ENCODE results near the gene ARL11. TPM values are rescaled to one million over a fixed set of nuclear protein-coding genes. Genes with fewer than 3 reads are reported as not detected.

The ARL11 gene
- total RNA-seq, 1 experiment from 2014 or later: 0.35 TPM

DNA sequence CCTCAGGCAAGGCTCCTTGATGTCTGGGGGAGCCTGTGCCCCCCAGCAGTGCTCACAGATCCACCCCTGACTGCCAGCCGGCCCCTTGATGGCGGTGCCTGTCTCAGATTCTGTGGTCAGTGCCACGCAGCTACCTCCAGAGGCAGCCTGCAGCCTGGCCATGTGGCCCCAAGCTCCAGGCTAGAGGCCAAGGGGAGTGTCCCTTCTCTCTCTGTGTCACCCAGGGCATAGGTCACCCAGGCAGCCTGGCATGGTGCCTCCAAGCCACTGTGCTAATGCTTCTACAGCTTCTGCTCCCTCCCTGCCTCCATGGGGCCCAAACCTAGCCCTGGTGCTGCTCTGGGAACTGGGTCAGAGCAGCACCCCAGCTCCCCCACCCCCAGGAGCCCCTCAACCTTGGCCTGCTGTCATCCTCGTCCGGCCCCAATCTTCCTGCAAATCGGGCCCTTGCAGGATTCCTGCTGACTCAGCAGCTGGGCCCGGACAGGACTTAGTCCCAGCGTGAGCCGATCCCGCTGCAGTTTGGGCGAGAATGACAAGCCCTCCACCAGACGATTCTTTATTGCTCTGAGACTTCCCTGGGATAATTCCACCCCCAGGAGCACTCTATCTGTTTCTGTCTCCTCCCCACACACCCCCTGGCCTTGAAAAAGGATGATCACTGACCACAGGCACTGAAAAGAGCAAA, 2.8 kb upstream of the ARL11 start:
- ChIA-PET POLR2A (no interaction called here), CTCF (no interaction called here)
- TF ChIP-seq TEAD4 (CRISPR knock-in tag; IDR thresholded peaks at IDR 0.05) (no peak), SOX15 (CRISPR knock-in tag; IDR thresholded peaks at IDR 0.05) (no peak), CREM (CRISPR knock-in tag; IDR thresholded peaks at IDR 0.05) (no peak), NR3C1 (CRISPR knock-in tag; conservative IDR thresholded peaks at IDR 0.05; ENCODE audit: low read depth) (no peak), ZNF219 (CRISPR knock-in tag; IDR thresholded peaks at IDR 0.05; ENCODE audit: borderline replicate concordance) (no peak), SMAD3 (CRISPR knock-in tag; IDR thresholded peaks at IDR 0.05; ENCODE audit: borderline replicate concordance) (no peak), ZNF317 (CRISPR knock-in tag; IDR thresholded peaks at IDR 0.05; ENCODE audit: borderline replicate concordance, low read depth) (no peak), ZBTB21 (CRISPR knock-in tag; IDR thresholded peaks at IDR 0.05; ENCODE audit: borderline replicate concordance) (no peak)
- TF ChIP-seq, protein P1, sequence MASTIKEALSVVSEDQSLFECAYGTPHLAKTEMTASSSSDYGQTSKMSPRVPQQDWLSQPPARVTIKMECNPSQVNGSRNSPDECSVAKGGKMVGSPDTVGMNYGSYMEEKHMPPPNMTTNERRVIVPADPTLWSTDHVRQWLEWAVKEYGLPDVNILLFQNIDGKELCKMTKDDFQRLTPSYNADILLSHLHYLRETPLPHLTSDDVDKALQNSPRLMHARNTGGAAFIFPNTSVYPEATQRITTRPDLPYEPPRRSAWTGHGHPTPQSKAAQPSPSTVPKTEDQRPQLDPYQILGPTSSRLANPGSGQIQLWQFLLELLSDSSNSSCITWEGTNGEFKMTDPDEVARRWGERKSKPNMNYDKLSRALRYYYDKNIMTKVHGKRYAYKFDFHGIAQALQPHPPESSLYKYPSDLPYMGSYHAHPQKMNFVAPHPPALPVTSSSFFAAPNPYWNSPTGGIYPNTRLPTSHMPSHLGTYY (CRISPR knock-in tag; IDR thresholded peaks at IDR 0.05): no peak
- Mint-ChIP-seq H3K4me3 (no peak overlapping the region), H3K27me3 (ENCODE audit: low read depth) (no peaks in the 10 kb centered on the region), H3K9me3 (no peaks in the 10 kb centered on the region), H3K4me1 (peaks cover 13% of the 10 kb centered on the region), H3K27ac (no peak overlapping the region), H3K36me3 (no peaks in the 10 kb centered on the region)
- DNase-seq (ENCODE audit: low spot score) (no peak), ATAC-seq (no peak)

DNA sequence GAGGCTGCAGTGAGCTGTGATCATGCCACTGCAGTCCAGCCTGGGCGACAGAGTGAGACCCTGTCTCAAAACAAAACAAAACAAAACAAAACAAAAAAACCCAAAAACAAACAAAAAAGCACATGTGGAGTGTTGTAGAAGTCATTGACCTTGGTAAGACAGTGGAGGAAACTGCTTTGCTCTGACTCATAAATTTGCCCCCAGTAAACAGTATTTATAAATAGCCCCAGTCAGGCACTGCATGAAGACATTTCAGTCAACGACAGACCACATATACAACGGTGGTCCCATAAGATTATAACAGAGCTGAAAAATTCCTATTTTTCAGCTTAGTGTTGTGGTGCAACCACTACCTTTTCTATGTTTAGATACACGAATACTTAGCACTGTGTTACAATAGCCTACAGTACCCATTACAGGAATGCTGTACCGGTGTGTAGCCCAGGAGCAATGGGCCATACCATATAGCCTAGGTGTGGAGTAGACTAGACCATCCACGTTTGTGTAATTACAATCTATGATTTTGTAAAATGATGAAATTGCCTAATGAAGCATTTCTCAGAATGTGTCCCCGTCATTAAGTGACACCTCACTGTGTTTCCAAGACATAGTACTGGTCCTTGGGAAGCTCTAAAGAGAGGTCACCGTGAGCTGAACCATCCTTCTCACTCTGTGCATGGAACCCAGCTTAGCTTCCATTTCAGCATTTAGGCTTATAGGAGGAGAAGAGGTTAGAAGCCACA, 1.1 kb downstream of the ARL11 start:
- Mint-ChIP-seq H3K36me3 (no peaks in the 10 kb centered on the region), H3K27me3 (ENCODE audit: low read depth) (no peaks in the 10 kb centered on the region), H3K4me3 (no peak overlapping the region), H3K27ac (no peak overlapping the region), H3K4me1 (peaks cover 13% of the 10 kb centered on the region), H3K9me3 (no peaks in the 10 kb centered on the region)
- ChIA-PET CTCF (no interaction called here), POLR2A (no interaction called here)
- DNase-seq (ENCODE audit: low spot score) (no peak), ATAC-seq (no peak)
- TF ChIP-seq ZNF121 (CRISPR knock-in tag; IDR thresholded peaks at IDR 0.05): 0 out of 2 replicates have a peak, but pooled peaks have one; percentile 33
- TF ChIP-seq KAT7 (CRISPR knock-in tag; IDR thresholded peaks at IDR 0.05; ENCODE audit: borderline replicate concordance): no peak

DNA sequence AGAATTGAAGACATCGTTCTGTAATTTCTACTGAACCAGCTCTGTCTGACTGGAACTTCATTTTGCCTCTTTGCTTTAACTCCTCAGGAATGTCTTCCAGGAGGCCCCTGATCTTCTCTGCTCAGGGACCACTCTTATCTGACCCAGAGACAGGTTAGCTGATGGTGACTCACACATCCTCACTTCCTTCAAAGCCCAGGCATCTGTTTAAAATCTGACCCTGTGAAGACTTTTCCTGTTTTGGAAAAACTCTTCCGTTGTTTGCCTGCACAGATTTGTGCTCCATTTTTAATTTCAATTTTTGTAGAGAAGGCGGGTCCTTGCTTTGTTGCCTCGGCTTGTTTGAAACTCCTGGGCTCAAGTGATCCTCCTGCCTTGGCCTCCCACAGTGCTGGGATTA, 1.6 kb downstream of the ARL11 start:
- DNase-seq (ENCODE audit: low spot score): no peak
- no peak overlapping the region for H3K27ac Mint-ChIP-seq
- ChIA-PET POLR2A (no interaction called here), CTCF (no interaction called here)
- H3K36me3 Mint-ChIP-seq: no peaks in the 10 kb centered on the region
- ATAC-seq: no peak
- H3K9me3 Mint-ChIP-seq: no peaks in the 10 kb centered on the region
- no peak for TF ChIP-seq RORB (CRISPR knock-in tag; IDR thresholded peaks at IDR 0.05)
- TF ChIP-seq, protein P2, sequence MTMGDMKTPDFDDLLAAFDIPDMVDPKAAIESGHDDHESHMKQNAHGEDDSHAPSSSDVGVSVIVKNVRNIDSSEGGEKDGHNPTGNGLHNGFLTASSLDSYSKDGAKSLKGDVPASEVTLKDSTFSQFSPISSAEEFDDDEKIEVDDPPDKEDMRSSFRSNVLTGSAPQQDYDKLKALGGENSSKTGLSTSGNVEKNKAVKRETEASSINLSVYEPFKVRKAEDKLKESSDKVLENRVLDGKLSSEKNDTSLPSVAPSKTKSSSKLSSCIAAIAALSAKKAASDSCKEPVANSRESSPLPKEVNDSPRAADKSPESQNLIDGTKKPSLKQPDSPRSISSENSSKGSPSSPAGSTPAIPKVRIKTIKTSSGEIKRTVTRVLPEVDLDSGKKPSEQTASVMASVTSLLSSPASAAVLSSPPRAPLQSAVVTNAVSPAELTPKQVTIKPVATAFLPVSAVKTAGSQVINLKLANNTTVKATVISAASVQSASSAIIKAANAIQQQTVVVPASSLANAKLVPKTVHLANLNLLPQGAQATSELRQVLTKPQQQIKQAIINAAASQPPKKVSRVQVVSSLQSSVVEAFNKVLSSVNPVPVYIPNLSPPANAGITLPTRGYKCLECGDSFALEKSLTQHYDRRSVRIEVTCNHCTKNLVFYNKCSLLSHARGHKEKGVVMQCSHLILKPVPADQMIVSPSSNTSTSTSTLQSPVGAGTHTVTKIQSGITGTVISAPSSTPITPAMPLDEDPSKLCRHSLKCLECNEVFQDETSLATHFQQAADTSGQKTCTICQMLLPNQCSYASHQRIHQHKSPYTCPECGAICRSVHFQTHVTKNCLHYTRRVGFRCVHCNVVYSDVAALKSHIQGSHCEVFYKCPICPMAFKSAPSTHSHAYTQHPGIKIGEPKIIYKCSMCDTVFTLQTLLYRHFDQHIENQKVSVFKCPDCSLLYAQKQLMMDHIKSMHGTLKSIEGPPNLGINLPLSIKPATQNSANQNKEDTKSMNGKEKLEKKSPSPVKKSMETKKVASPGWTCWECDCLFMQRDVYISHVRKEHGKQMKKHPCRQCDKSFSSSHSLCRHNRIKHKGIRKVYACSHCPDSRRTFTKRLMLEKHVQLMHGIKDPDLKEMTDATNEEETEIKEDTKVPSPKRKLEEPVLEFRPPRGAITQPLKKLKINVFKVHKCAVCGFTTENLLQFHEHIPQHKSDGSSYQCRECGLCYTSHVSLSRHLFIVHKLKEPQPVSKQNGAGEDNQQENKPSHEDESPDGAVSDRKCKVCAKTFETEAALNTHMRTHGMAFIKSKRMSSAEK (CRISPR knock-in tag; IDR thresholded peaks at IDR 0.05; ENCODE audit: borderline replicate concordance): no peak
- no peak for TF ChIP-seq ZNF232 (CRISPR knock-in tag; IDR thresholded peaks at IDR 0.05)
- TF ChIP-seq ZNF263 (CRISPR knock-in tag; IDR thresholded peaks at IDR 0.05; ENCODE audit: low read depth): no peak
- TF ChIP-seq ETV6 (CRISPR knock-in tag; IDR thresholded peaks at IDR 0.05): no peak
- no peak for TF ChIP-seq CBFB (CRISPR knock-in tag; IDR thresholded peaks at IDR 0.05; ENCODE audit: low read depth)
- no peak for TF ChIP-seq TP53 (CRISPR knock-in tag; IDR thresholded peaks at IDR 0.05)
- no peak for TF ChIP-seq GRHL2 (CRISPR knock-in tag; IDR thresholded peaks at IDR 0.05; ENCODE audit: insufficient replicate concordance, severe bottlenecking)
- TF ChIP-seq, protein P3, sequence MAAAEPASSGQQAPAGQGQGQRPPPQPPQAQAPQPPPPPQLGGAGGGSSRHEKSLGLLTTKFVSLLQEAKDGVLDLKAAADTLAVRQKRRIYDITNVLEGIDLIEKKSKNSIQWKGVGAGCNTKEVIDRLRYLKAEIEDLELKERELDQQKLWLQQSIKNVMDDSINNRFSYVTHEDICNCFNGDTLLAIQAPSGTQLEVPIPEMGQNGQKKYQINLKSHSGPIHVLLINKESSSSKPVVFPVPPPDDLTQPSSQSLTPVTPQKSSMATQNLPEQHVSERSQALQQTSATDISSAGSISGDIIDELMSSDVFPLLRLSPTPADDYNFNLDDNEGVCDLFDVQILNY (CRISPR knock-in tag; IDR thresholded peaks at IDR 0.05): no peak
- TF ChIP-seq SP1 (CRISPR knock-in tag; conservative IDR thresholded peaks at IDR 0.05): no peak
- TF ChIP-seq TCF7 (CRISPR knock-in tag; IDR thresholded peaks at IDR 0.05; ENCODE audit: low read depth): no peak
- TF ChIP-seq CREB1 (CRISPR knock-in tag; IDR thresholded peaks at IDR 0.05): no peak
- H3K4me1 Mint-ChIP-seq: peaks cover 13% of the 10 kb centered on the region
- H3K4me3 Mint-ChIP-seq: no peak overlapping the region
- H3K27me3 Mint-ChIP-seq (ENCODE audit: low read depth): no peaks in the 10 kb centered on the region

Measured in WTC11 (cell line).